ENCODE measurements around the gene NUDT8.

DNA sequence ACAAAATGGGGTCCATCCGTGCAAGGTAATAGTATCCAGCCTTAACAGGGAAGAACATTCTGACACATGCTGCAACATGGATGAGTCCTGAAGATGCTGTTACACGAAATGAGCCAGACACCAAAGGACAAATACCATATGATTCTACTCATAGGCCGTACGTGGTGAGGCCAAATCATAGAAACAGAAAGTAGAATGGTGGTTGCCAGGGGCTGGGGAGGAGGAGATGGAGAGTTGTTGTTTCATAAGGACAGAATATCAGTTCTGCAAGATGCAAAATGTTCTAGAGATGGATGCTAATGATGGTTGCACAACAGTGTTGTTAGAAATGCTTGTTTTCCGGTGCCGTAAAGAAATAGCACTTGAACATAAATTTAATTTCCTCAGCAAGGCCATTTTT, 7.2 kb upstream of the NUDT8 start:
- TF ChIP-seq, protein P1, sequence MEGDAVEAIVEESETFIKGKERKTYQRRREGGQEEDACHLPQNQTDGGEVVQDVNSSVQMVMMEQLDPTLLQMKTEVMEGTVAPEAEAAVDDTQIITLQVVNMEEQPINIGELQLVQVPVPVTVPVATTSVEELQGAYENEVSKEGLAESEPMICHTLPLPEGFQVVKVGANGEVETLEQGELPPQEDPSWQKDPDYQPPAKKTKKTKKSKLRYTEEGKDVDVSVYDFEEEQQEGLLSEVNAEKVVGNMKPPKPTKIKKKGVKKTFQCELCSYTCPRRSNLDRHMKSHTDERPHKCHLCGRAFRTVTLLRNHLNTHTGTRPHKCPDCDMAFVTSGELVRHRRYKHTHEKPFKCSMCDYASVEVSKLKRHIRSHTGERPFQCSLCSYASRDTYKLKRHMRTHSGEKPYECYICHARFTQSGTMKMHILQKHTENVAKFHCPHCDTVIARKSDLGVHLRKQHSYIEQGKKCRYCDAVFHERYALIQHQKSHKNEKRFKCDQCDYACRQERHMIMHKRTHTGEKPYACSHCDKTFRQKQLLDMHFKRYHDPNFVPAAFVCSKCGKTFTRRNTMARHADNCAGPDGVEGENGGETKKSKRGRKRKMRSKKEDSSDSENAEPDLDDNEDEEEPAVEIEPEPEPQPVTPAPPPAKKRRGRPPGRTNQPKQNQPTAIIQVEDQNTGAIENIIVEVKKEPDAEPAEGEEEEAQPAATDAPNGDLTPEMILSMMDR (IDR thresholded peaks at IDR 0.05) = no peak
- TF ChIP-seq TAF1 (IDR thresholded peaks at IDR 0.05; ENCODE audit: borderline replicate concordance, low read depth, low read length) = no peak
- TF ChIP-seq EP300 (IDR thresholded peaks at IDR 0.05; ENCODE audit: borderline replicate concordance in 1 of 2, low read depth in 1 of 2, low read length in 1 of 2) = no peak
- TF ChIP-seq EZH2phosphoT487 (IDR thresholded peaks at IDR 0.05; ENCODE audit: borderline replicate concordance, low read depth) = no peak
- no peak for TF ChIP-seq RAD21 (IDR thresholded peaks at IDR 0.05; ENCODE audit: low read length)
- no peak for TF ChIP-seq SIN3A (IDR thresholded peaks at IDR 0.05; ENCODE audit: borderline replicate concordance, low read depth, low read length)
- TF ChIP-seq FOXM1 (IDR thresholded peaks at IDR 0.05; ENCODE audit: low read depth) = no peak
- TF ChIP-seq MXI1 (IDR thresholded peaks at IDR 0.05; ENCODE audit: low read depth, low read length) = no peak
- TF ChIP-seq TCF12 (IDR thresholded peaks at IDR 0.05) = no peak
- TF ChIP-seq, protein P2, sequence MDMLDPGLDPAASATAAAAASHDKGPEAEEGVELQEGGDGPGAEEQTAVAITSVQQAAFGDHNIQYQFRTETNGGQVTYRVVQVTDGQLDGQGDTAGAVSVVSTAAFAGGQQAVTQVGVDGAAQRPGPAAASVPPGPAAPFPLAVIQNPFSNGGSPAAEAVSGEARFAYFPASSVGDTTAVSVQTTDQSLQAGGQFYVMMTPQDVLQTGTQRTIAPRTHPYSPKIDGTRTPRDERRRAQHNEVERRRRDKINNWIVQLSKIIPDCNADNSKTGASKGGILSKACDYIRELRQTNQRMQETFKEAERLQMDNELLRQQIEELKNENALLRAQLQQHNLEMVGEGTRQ (IDR thresholded peaks at IDR 0.05; ENCODE audit: borderline replicate concordance, low read depth, low read length) = no peak
- TF ChIP-seq, protein P3, sequence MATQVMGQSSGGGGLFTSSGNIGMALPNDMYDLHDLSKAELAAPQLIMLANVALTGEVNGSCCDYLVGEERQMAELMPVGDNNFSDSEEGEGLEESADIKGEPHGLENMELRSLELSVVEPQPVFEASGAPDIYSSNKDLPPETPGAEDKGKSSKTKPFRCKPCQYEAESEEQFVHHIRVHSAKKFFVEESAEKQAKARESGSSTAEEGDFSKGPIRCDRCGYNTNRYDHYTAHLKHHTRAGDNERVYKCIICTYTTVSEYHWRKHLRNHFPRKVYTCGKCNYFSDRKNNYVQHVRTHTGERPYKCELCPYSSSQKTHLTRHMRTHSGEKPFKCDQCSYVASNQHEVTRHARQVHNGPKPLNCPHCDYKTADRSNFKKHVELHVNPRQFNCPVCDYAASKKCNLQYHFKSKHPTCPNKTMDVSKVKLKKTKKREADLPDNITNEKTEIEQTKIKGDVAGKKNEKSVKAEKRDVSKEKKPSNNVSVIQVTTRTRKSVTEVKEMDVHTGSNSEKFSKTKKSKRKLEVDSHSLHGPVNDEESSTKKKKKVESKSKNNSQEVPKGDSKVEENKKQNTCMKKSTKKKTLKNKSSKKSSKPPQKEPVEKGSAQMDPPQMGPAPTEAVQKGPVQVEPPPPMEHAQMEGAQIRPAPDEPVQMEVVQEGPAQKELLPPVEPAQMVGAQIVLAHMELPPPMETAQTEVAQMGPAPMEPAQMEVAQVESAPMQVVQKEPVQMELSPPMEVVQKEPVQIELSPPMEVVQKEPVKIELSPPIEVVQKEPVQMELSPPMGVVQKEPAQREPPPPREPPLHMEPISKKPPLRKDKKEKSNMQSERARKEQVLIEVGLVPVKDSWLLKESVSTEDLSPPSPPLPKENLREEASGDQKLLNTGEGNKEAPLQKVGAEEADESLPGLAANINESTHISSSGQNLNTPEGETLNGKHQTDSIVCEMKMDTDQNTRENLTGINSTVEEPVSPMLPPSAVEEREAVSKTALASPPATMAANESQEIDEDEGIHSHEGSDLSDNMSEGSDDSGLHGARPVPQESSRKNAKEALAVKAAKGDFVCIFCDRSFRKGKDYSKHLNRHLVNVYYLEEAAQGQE (IDR thresholded peaks at IDR 0.05; ENCODE audit: low read depth, low read length) = no peak
- TF ChIP-seq POLR2AphosphoS5 (IDR thresholded peaks at IDR 0.05; ENCODE audit: low read depth, low read length) = no peak
- TF ChIP-seq NRF1 (IDR thresholded peaks at IDR 0.05; ENCODE audit: low read depth, low read length) = no peak

Measured in SK-N-SH (cell line).